H1 (cell line): Measurements from ENCODE around the gene OSBPL9. TPM values are rescaled to one million over a fixed set of nuclear protein-coding genes. Genes with fewer than 3 reads are reported as not detected.

Experiments used
- CTCF ChIA-PET: fragments of 300-600 bp; sonication (Branson Sonifier 250); formaldehyde crosslinking; loops from one replicate; lab custom pipeline; 2021; ENCODE audit not compliant: partially characterized antibody; lab: Charles Lee
- POLR2A ChIA-PET: fragments of 300-600 bp; sonication (Branson Sonifier 250); formaldehyde crosslinking; loops from one replicate; lab custom pipeline; 2021; ENCODE audit warnings: inconsistent platforms; ENCODE audit not compliant: partially characterized antibody; lab: Charles Lee
- DNase-seq, 2 experiments: peaks; one replicate each; pipeline versions ENCODE4 v3.0.0 to v3.0.0-alpha.2; 2010 to 2022; ENCODE audit warnings: low spot score in 2 of 2, low read depth in 1 of 2, mixed read lengths in 1 of 2
- FAIRE-seq: peaks from 2 replicates; lab custom pipeline; 2011; peaks lifted over from hg19 to GRCh38; lab: Jason Lieb, UNC
- H2AFZ ChIP-seq: 2 replicates; pipeline ENCODE4 v1.8.1; 2012; ENCODE audit warnings: low read length, inconsistent platforms
- H2AK5ac ChIP-seq: 2 replicates; pipeline ENCODE4 v1.6.1; 2013; ENCODE audit warnings: low read depth, low read length
- H2BK120ac ChIP-seq: replicated peaks from 2 replicates; pipeline ENCODE3; 2013; ENCODE audit warnings: low read depth, low read length, inconsistent platforms
- H2BK12ac ChIP-seq: 2 replicates; pipeline ENCODE4 v1.6.1; 2013; ENCODE audit warnings: low read depth, low read length
- H2BK15ac ChIP-seq: 2 replicates; pipeline ENCODE4 v1.6.1; 2013; ENCODE audit warnings: low read length
- H2BK20ac ChIP-seq: 2 replicates; pipeline ENCODE4 v1.6.1; 2013; ENCODE audit warnings: low read length
- H2BK5ac ChIP-seq: 2 replicates; pipeline ENCODE4 v1.6.1; 2013; ENCODE audit warnings: low read depth, low read length
- H3K14ac ChIP-seq: 2 replicates; pipeline ENCODE4 v1.6.1; 2013; ENCODE audit warnings: inconsistent platforms; ENCODE audit not compliant: insufficient read length
- H3K18ac ChIP-seq: 2 replicates; pipeline ENCODE4 v1.6.1; 2013; ENCODE audit warnings: low read length; ENCODE audit errors: extremely low read depth
- H3K23ac ChIP-seq: 2 replicates; pipeline ENCODE4 v1.6.1; 2013; ENCODE audit warnings: inconsistent platforms; ENCODE audit not compliant: insufficient read length
- H3K23me2 ChIP-seq: 2 replicates; pipeline ENCODE4 v1.6.1; 2013; ENCODE audit warnings: low read depth, low read length
- H3K27ac ChIP-seq: 2 replicates; pipeline ENCODE4 v1.6.1; 2011; ENCODE audit warnings: low read depth, low read length, inconsistent platforms
- H3K27me3 ChIP-seq, 4 experiments: replicated peaks in 1 of 4; 1 replicate in 1 of 4; 2 replicates in 3 of 4; pipeline versions ENCODE4 v1.6.1 to v1.8.1; 2011 to 2013; ENCODE audit warnings: low read length in 3 of 4, mild to moderate bottlenecking in 3 of 4, inconsistent platforms in 2 of 4, mixed read lengths in 2 of 4, moderate library complexity in 1 of 4; ENCODE audit not compliant: control insufficient read depth in 3 of 4, insufficient read depth in 3 of 4; ENCODE audit errors: extremely low read depth in 1 of 4
- H3K36me3 ChIP-seq, 4 experiments: 2 replicates each; pipeline versions ENCODE4 v1.6.1 to v1.8.1; 2011 to 2013; ENCODE audit warnings: mild to moderate bottlenecking in 4 of 4, low read length in 3 of 4, moderate library complexity in 2 of 4, control low read depth in 1 of 4, inconsistent platforms in 1 of 4; ENCODE audit not compliant: insufficient read depth in 4 of 4, control insufficient read depth in 2 of 4
- H3K4ac ChIP-seq: replicated peaks from 2 replicates; pipeline ENCODE3; 2013; ENCODE audit warnings: low read length, low read depth, mixed read lengths, inconsistent platforms; ENCODE audit not compliant: insufficient read length
- H3K4me1 ChIP-seq, 4 experiments: replicated peaks in 1 of 4; 1 replicate in 1 of 4; 2 replicates in 3 of 4; pipeline versions ENCODE4 v1.6.1 to v1.8.1; 2011 to 2013; ENCODE audit warnings: low read length in 3 of 4, inconsistent platforms in 2 of 4, mixed read lengths in 1 of 4; ENCODE audit not compliant: insufficient read depth in 4 of 4, control insufficient read depth in 3 of 4
- H3K4me2 ChIP-seq, 2 experiments: 2 replicates each; pipeline versions ENCODE4 v1.6.1 to v1.8.1; 2011 to 2013; ENCODE audit warnings: low read depth in 2 of 2, low read length in 2 of 2, control low read depth in 1 of 2, inconsistent platforms in 1 of 2, mild to moderate bottlenecking in 1 of 2; ENCODE audit not compliant: insufficient read depth in 1 of 2
- H3K4me3 ChIP-seq, 4 experiments: fragments of 200-600, 300-600 bp in 1 of 4; sonication (generic), shearing (Covaris generic), sonication (Bioruptor Twin) in 1 of 4; 2 replicates each; pipeline versions ENCODE4 v1.5.1 to v1.8.1; 2011 to 2016; ENCODE audit warnings: low read length in 4 of 4, low read depth in 3 of 4, control low read depth in 2 of 4, inconsistent platforms in 2 of 4, mild to moderate bottlenecking in 2 of 4, mixed read lengths in 1 of 4, moderate library complexity in 1 of 4; ENCODE audit not compliant: insufficient read depth in 2 of 4; ENCODE audit errors: extremely low read depth in 1 of 4
- H3K56ac ChIP-seq: replicated peaks from 2 replicates; pipeline ENCODE3; 2013; ENCODE audit warnings: low read depth, mild to moderate bottlenecking, mixed read lengths, low read length, inconsistent platforms; ENCODE audit not compliant: insufficient read length
- H3K79me1 ChIP-seq: 2 replicates; pipeline ENCODE4 v1.6.1; 2013; ENCODE audit warnings: low read depth, low read length, control low read depth
- H3K79me2 ChIP-seq, 2 experiments: 2 replicates each; pipeline versions ENCODE4 v1.6.1 to v1.8.1; 2012 to 2013; ENCODE audit warnings: low read length in 2 of 2, mild to moderate bottlenecking in 2 of 2, inconsistent platforms in 1 of 2; ENCODE audit not compliant: insufficient read depth in 2 of 2, control insufficient read depth in 1 of 2
- H3K9ac ChIP-seq, 4 experiments: replicated peaks in 1 of 4; 1 replicate in 1 of 4; 2 replicates in 3 of 4; pipeline versions ENCODE4 v1.6.1 to v1.8.1; 2011 to 2013; ENCODE audit warnings: low read depth in 3 of 4, low read length in 3 of 4, control low read depth in 2 of 4, mild to moderate bottlenecking in 2 of 4, moderate library complexity in 2 of 4, inconsistent platforms in 1 of 4; ENCODE audit errors: extremely low read depth in 1 of 4
- H3K9me3 ChIP-seq, 2 experiments: 2 replicates each; pipeline versions ENCODE4 v1.6.1 to v1.8.1; 2012 to 2013; ENCODE audit warnings: mild to moderate bottlenecking in 2 of 2, moderate library complexity in 2 of 2, control low read depth in 1 of 2, inconsistent platforms in 1 of 2, low read depth in 1 of 2, low read length in 1 of 2, mixed read lengths in 1 of 2; ENCODE audit not compliant: insufficient read depth in 2 of 2
- H4K20me1 ChIP-seq, 2 experiments: replicated peaks in 1 of 2; 2 replicates each; pipeline versions ENCODE3 to v1.8.1; 2011 to 2013; ENCODE audit warnings: inconsistent platforms in 2 of 2, low read length in 2 of 2, mild to moderate bottlenecking in 1 of 2; ENCODE audit not compliant: insufficient read depth in 2 of 2, control insufficient read depth in 1 of 2
- H4K5ac ChIP-seq: 2 replicates; pipeline ENCODE4 v1.6.1; 2013; ENCODE audit warnings: low read length, low read depth, mixed read lengths, inconsistent platforms; ENCODE audit not compliant: insufficient read length
- H4K8ac ChIP-seq: 2 replicates; pipeline ENCODE4 v1.8.0; 2013; ENCODE audit warnings: mild to moderate bottlenecking, moderate library complexity, low read length, inconsistent platforms; ENCODE audit not compliant: insufficient read depth; ENCODE audit errors: extremely low read depth
- H4K91ac ChIP-seq: replicated peaks from 2 replicates; pipeline ENCODE3; 2013; ENCODE audit warnings: low read length, mixed read lengths, inconsistent platforms; ENCODE audit not compliant: insufficient read length
- CTBP2 ChIP-seq: IDR thresholded peaks from 2 replicates; pipeline ENCODE4 v1.7.0; 2011; ENCODE audit warnings: borderline replicate concordance, mild to moderate bottlenecking, moderate library complexity, mixed read lengths, low read length; ENCODE audit not compliant: insufficient read depth, insufficient read length
- WGBS, 2 experiments: shearing (Covaris generic) in 1 of 2; methylation state at CpG; one replicate each; pipeline versions ENCODE4 v1.1.6 to v1.1.7; 2013 to 2015; ENCODE audit warnings: low lambda C conversion rate in 2 of 2, mixed read lengths in 2 of 2, inconsistent platforms in 1 of 2, low coverage in 1 of 2, missing lambda C conversion rate in 1 of 2; ENCODE audit not compliant: insufficient replicate concordance in 2 of 2, insufficient coverage in 1 of 2, insufficient read length in 1 of 2; ENCODE audit errors: extremely low coverage in 1 of 2, missing lambda C conversion rate in 1 of 2; 5-methylcytosine and 5-hydroxymethylcytosine counted together
- polyA plus RNA-seq, 7 experiments: library from polyadenylated mRNA; depleted of rRNA in 3 of 7; stranded (reverse) in 5 of 7; unstranded in 2 of 7; fragments of >200 nt in 5 of 7; fragments of 200-250 nt in 2 of 7; gene quantifications; 1 replicate in 5 of 7; 2 replicates in 1 of 7; 4 replicates in 1 of 7; pipeline versions ENCODE4 v1.2.1 to v1.2.3, GENCODE V29; 2011 to 2013; ENCODE audit warnings: missing spikeins in 2 of 7, mixed read lengths in 2 of 7
- total RNA-seq: library from RNA; stranded (reverse); fragmentation: NEBNext Ultra II Directional; extraction: Animal tissue kit (Norgen Biotek cat#: 25700); gene quantifications from 2 replicates; pipeline ENCODE4 v1.2.1, GENCODE V29; 2021

The OSBPL9 gene
- total and polyA plus RNA-seq, 2 of the 8 experiments (the other 6 are each of a cell fraction or from before 2014, with no cell fraction given): 58.2 to 71.6 TPM

DNA sequence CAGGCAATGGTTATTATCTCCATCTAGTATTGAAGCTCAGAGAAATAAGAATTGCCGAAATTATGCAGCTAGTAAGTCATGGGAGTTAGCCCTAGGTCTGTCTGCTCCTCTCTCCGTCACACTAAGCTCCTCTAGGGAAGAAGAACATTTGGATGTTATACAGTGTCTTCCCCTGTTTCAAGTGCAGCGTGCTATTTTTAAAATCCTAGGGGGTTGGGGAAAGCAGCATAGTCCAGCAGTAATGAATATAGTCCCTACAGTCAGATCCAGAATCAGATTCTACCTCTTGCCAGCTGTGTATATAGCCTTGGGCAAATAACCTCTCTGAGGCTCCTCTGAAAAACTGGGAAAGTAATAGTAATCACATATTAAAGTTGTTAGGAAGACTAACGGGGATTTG is 44.5 kb upstream of the OSBPL9 start:
- Histone ChIP-seq H3K23me2 (no peaks in the 10 kb centered on the region), H2BK15ac (no peak overlapping the region), H3K27me3 (no peaks in the 10 kb centered on the region), H3K23ac (no peak overlapping the region), H4K5ac (no peak overlapping the region), H3K4me3 (no peak overlapping the region), H2AFZ (no peak overlapping the region), H3K4ac (no peak overlapping the region), H2BK12ac (no peak overlapping the region), H3K36me3 (no peaks in the 10 kb centered on the region), H3K14ac (no peak overlapping the region), H2BK120ac (no peak overlapping the region), H3K9ac (no peak overlapping the region), H4K91ac (no peak overlapping the region), H3K79me2 (no peaks in the 10 kb centered on the region), H3K4me1 (peaks cover 0 to 8% (median 2%) of the 10 kb centered on the region in 4 experiments; a peak in 4 of 7 replicates), H2BK20ac (no peak overlapping the region), H3K18ac (no peak overlapping the region), H3K4me2 (no peak overlapping the region), H2AK5ac (no peak overlapping the region), H4K20me1 (no peaks in the 10 kb centered on the region), H3K79me1 (no peaks in the 10 kb centered on the region), H3K9me3 (no peaks in the 10 kb centered on the region), H3K56ac (no peak overlapping the region), H4K8ac (no peak overlapping the region), H3K27ac (no peak overlapping the region), H2BK5ac (no peak overlapping the region)
- 89% methylated on average over 4 of the region's 4 CpGs; no CpG with 5 or more reads in 1 of the 2 experiments for whole genome bisulfite sequencing, 2 experiments
- DNase-seq (no peak), FAIRE-seq (no peak)
- ChIA-PET POLR2A (no interaction called here), CTCF (interaction anchor here (0.6 to 1.4 kb wide), 2 partner anchors 11 to 37 kb away, joined by 3 to 4 read pairs; no protein-coding TSS in a partner anchor)
- no peak for TF ChIP-seq CTBP2
